Lower lobe of right lung (tissue), 2 donors: Measurements from ENCODE around the gene ARID5A. TPM values are rescaled to one million over a fixed set of nuclear protein-coding genes. Genes with fewer than 3 reads are reported as not detected.

ENCODE experiments used
- ATAC-seq, 2 donors: fragments of 200-7000 bp; cut with Tn5 transposase; one replicate each; pipeline ENCODE4 v1.9.1; 2020 to 2022; ENCODE audit warnings: mild to moderate bottlenecking in 2 of 2, moderate library complexity in 2 of 2
- DNase-seq: peaks from one replicate; pipeline ENCODE4 v3.0.0-alpha.2; 2020
- H3K27ac ChIP-seq: fragments of 200-600 bp; one replicate; pipeline ENCODE4 v1.8.0; 2022
- H3K27me3 ChIP-seq: fragments of 200-600 bp; one replicate; pipeline ENCODE4 v1.8.0; 2022; ENCODE audit warnings: low read depth
- H3K36me3 ChIP-seq: fragments of 200-600 bp; one replicate; pipeline ENCODE4 v1.8.0; 2022; ENCODE audit warnings: mild to moderate bottlenecking
- H3K4me1 ChIP-seq: fragments of 200-600 bp; one replicate; pipeline ENCODE4 v1.8.0; 2022
- H3K4me3 ChIP-seq: fragments of 200-600 bp; one replicate; pipeline ENCODE4 v1.8.0; 2022; ENCODE audit warnings: mild to moderate bottlenecking
- H3K9me3 ChIP-seq: fragments of 200-600 bp; one replicate; pipeline ENCODE4 v1.8.0; 2022
- CTCF ChIP-seq: fragments of 200-600 bp; IDR thresholded peaks from one replicate; pipeline ENCODE4 v1.8.0; 2022; ENCODE audit warnings: antibody characterized with exemption, mild to moderate bottlenecking
- intact Hi-C: fragments of 100-400 bp; cut with DNase I; formaldehyde crosslinking; loops from one replicate; pipeline ENCODE4 v1.11.0; 2022
- total RNA-seq: library from RNA; stranded (reverse); fragmentation: NEBNext Ultra II Directional; extraction: Animal tissue kit (Norgen Biotek cat#: 25700); gene quantifications from one replicate; pipeline ENCODE4 v1.2.1, GENCODE V29; 2021
- donor health status: DM: no; HTN: yes; CAD: no; lungs with severe emphysema.

ARID5A gene
- total RNA-seq, 1 donor from 2014 or later, result 27.7 TPM

- Histone ChIP-seq H3K36me3 (peaks cover 47% of the 10 kb centered on the region), H3K27me3 (no peaks in the 10 kb centered on the region), H3K4me3 (no peak overlapping the region), H3K9me3 (no peaks in the 10 kb centered on the region), H3K27ac (no peak overlapping the region), H3K4me1 (peaks cover 4% of the 10 kb centered on the region)
- TF ChIP-seq CTCF, result no peak
- intact Hi-C loops, result no loop called here
- ATAC-seq (no peak), DNase-seq (no peak)
These were observed 54.5 kb downstream of the ARID5A start for GRCh38 chr2:96591054-96591453.

GRCh38 chr2:96591494-96591893 lies 54.9 kb downstream of the ARID5A start:
- H3K4me1 ChIP-seq, result peaks cover 4% of the 10 kb centered on the region
- no peak for TF ChIP-seq CTCF
- ATAC-seq (no peak), DNase-seq (no peak)
- peaks cover 51% of the 10 kb centered on the region for H3K36me3 ChIP-seq
- H3K27ac ChIP-seq, result no peak overlapping the region
- intact Hi-C loops, result no loop called here
- H3K4me3 ChIP-seq, result no peak overlapping the region
- H3K27me3 ChIP-seq, result no peaks in the 10 kb centered on the region
- no peaks in the 10 kb centered on the region for H3K9me3 ChIP-seq

- Histone ChIP-seq H3K27ac (no peak overlapping the region), H3K9me3 (no peaks in the 10 kb centered on the region), H3K4me3 (no peak overlapping the region), H3K27me3 (no peaks in the 10 kb centered on the region), H3K36me3 (peaks cover 79% of the 10 kb centered on the region), H3K4me1 (peaks cover 4% of the 10 kb centered on the region)
- no peak for ATAC-seq
- no peak for DNase-seq
- intact Hi-C loops, result no loop called here
- TF ChIP-seq CTCF, result no peak
These were observed 57.7 kb downstream of the ARID5A start for GRCh38 chr2:96594282-96594681.

DNA sequence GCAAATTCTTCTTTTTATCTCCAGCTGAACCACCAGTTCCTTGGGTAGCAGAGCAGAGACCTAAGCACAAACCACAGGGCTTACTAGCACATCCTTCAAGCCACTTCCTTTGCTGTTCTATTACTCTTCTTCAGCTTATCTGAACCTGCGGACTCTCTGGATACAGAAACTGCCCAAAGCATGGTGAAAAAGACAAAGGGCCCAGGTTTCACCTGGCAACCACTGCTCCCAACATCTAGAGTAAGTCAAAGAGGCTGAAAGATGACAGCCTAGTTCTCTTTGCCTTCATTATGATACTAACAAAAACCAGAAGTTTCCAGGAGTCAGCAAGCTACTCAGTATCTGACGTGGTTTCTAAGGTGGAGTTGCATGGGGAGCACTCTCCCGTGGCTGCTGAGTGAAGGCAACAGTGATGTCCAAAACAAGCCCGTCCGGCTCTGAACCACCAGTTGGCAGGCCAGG lies 58.2 kb downstream of the ARID5A start:
- Histone ChIP-seq H3K27me3 (no peaks in the 10 kb centered on the region), H3K4me1 (peaks cover 4% of the 10 kb centered on the region), H3K27ac (no peak overlapping the region), H3K4me3 (no peak overlapping the region), H3K9me3 (no peaks in the 10 kb centered on the region), H3K36me3 (peaks cover 83% of the 10 kb centered on the region)
- no peak for DNase-seq
- intact Hi-C loops, result no loop called here
- TF ChIP-seq CTCF, result no peak
- no peak for ATAC-seq

DNA sequence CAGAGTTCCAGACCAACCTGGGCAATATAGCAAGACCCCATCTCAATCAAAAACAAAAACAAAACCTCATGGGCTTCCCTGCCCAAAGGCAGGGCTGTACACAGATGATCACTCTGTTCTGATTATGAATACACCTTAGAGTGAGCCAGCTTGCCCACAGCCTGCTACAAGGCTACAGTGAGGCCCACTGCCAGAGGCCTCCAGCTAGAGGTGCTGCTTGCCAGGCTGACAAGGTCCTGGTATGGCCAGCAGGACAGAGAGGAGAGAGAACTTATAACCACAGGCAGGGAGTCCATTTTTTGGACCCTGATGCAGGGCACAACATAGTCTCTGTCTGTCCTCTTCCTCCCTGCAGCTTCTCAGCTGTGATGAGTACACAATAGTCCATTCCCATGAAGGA lies 60.0 kb downstream of the ARID5A start:
- Histone ChIP-seq H3K9me3 (no peaks in the 10 kb centered on the region), H3K4me1 (peaks cover 4% of the 10 kb centered on the region), H3K36me3 (peaks cover 100% of the 10 kb centered on the region), H3K27ac (peak overlapping the region; percentile 21), H3K27me3 (no peaks in the 10 kb centered on the region), H3K4me3 (no peak overlapping the region)
- ATAC-seq (no peak), DNase-seq (no peak)
- intact Hi-C loops, result no loop called here
- no peak for TF ChIP-seq CTCF

GRCh38 chr2:96599941-96600340 lies 63.4 kb downstream of the ARID5A start:
- Histone ChIP-seq H3K4me1 (peaks cover 5% of the 10 kb centered on the region), H3K27me3 (no peaks in the 10 kb centered on the region), H3K36me3 (peaks cover 100% of the 10 kb centered on the region), H3K9me3 (no peaks in the 10 kb centered on the region), H3K27ac (no peak overlapping the region), H3K4me3 (no peak overlapping the region)
- no peak for TF ChIP-seq CTCF
- ATAC-seq (no peak), DNase-seq (no peak)
- intact Hi-C loops, result no loop called here
